HepG2 (cell line): ENCODE measurements around the gene DLST. TPM values are rescaled to one million over a fixed set of nuclear protein-coding genes. Genes with fewer than 3 reads are reported as not detected.

ENCODE experiments used
- ATF7-NPFF ChIP-seq: sonication (generic); formaldehyde crosslinking; IDR thresholded peaks from 2 replicates; pipeline ENCODE4 v1.8.1; 2023; ENCODE audit warnings: mild to moderate bottlenecking, low read depth, missing genetic modification reagents, moderate library complexity
- E2F5 ChIP-seq: sonication (generic); formaldehyde crosslinking; conservative IDR thresholded peaks from 2 replicates; pipeline ENCODE4 v1.4.0; 2020; ENCODE audit warnings: missing genetic modification reagents
- FOSL2 ChIP-seq: sonication (generic); formaldehyde crosslinking; IDR thresholded peaks from 2 replicates; pipeline ENCODE4 v1.4.0; 2020; ENCODE audit warnings: missing genetic modification reagents
- FOXO4 ChIP-seq: sonication (generic); formaldehyde crosslinking; conservative IDR thresholded peaks from 2 replicates; pipeline ENCODE4 v1.8.1; 2023; ENCODE audit warnings: missing genetic modification reagents
- GMEB2 ChIP-seq: IDR thresholded peaks from 2 replicates; pipeline ENCODE4 v1.6.1; 2016; ENCODE audit warnings: missing biosample characterization, missing genetic modification reagents, low read depth
- HMG20B ChIP-seq: conservative IDR thresholded peaks from 2 replicates; pipeline ENCODE4 v1.6.1; 2016; ENCODE audit warnings: missing genetic modification reagents, missing compliant biosample characterization
- HNF1B ChIP-seq: sonication (generic); formaldehyde crosslinking; IDR thresholded peaks from 2 replicates; pipeline ENCODE4 v1.5.1; 2020; ENCODE audit warnings: mild to moderate bottlenecking, moderate library complexity, missing genetic modification reagents
- MTF1 ChIP-seq: sonication (generic); formaldehyde crosslinking; IDR thresholded peaks from 2 replicates; pipeline ENCODE4 v1.5.0; 2020; ENCODE audit warnings: missing genetic modification reagents
- PLRG1 ChIP-seq: fragments of 450-650 bp; conservative IDR thresholded peaks from 2 replicates; pipeline ENCODE4 v1.6.1; 2016
- POLR2G ChIP-seq: fragments of 200-400 bp; formaldehyde crosslinking; IDR thresholded peaks from 2 replicates; pipeline ENCODE4 v1.6.1; 2018; ENCODE audit warnings: mild to moderate bottlenecking, low read depth, low read length, moderate library complexity
- PRDM4 ChIP-seq: sonication (generic); formaldehyde crosslinking; IDR thresholded peaks from 2 replicates; pipeline ENCODE4 v1.9.0; 2021; ENCODE audit warnings: missing genetic modification reagents, borderline replicate concordance
- ZFP37 ChIP-seq: sonication (generic); formaldehyde crosslinking; IDR thresholded peaks from 2 replicates; pipeline ENCODE4 v1.4.0; 2020; ENCODE audit warnings: missing genetic modification reagents, borderline replicate concordance
- ZNF281 ChIP-seq: sonication (generic); formaldehyde crosslinking; IDR thresholded peaks from 2 replicates; pipeline ENCODE4 v1.4.0; 2020; ENCODE audit warnings: missing genetic modification reagents, borderline replicate concordance
- ZNF382 ChIP-seq: sonication (generic); formaldehyde crosslinking; IDR thresholded peaks from 2 replicates; pipeline ENCODE4 v1.5.0; 2020; ENCODE audit warnings: missing genetic modification reagents, mild to moderate bottlenecking, borderline replicate concordance
- ZNF564 ChIP-seq: sonication (generic); formaldehyde crosslinking; IDR thresholded peaks from 2 replicates; pipeline ENCODE4 v1.8.1; 2023; ENCODE audit warnings: mild to moderate bottlenecking, missing genetic modification reagents
- ZNF713 ChIP-seq: sonication (generic); formaldehyde crosslinking; IDR thresholded peaks from 2 replicates; pipeline ENCODE4 v1.4.0; 2020; ENCODE audit warnings: mild to moderate bottlenecking, missing genetic modification reagents
- ZNF775 ChIP-seq: sonication (generic); formaldehyde crosslinking; IDR thresholded peaks from 2 replicates; pipeline ENCODE4 v1.4.0; 2020; ENCODE audit warnings: missing genetic modification reagents, mild to moderate bottlenecking, moderate library complexity, borderline replicate concordance
- ZNF777 ChIP-seq: sonication (generic); formaldehyde crosslinking; IDR thresholded peaks from 2 replicates; pipeline ENCODE4 v1.4.0; 2020; ENCODE audit warnings: missing genetic modification reagents
- ZSCAN9 ChIP-seq: IDR thresholded peaks from 2 replicates; pipeline ENCODE4 v1.6.1; 2016; ENCODE audit warnings: borderline replicate concordance
- polyA plus RNA-seq, 8 experiments: library from polyadenylated mRNA; depleted of rRNA in 3 of 8; stranded (reverse) in 7 of 8; unstranded in 1 of 8; fragments of >200 nt; fragmentation: Illumina TruSeq in 4 of 8; extraction: Trizol in 4 of 8; gene quantifications; 2 replicates each; pipeline versions ENCODE4 v1.2.1 to v1.2.3, GENCODE V29; 2011 to 2016; ENCODE audit warnings: low read depth in 4 of 8, missing spikeins in 1 of 8, mixed read lengths in 1 of 8; ENCODE audit not compliant: insufficient read depth in 1 of 8
- total RNA-seq, 5 experiments: library from RNA; depleted of rRNA; stranded (reverse); fragments of >200 nt; fragmentation: Illumina TruSeq; extraction: Trizol; gene quantifications; 2 replicates each; pipeline ENCODE4 v1.2.3, GENCODE V29; 2016; ENCODE audit warnings: low read depth in 1 of 5

The DLST gene
- total and polyA plus RNA-seq, 2 of the 13 experiments (the other 11 are each of a cell fraction or from before 2014, with no cell fraction given) = 56.5 to 94.3 TPM

GRCh38 chr14:74950795-74951442 is 69.2 kb downstream of the DLST start (continued):
- TF ChIP-seq FOXO4 (CRISPR knock-in tag) (0 out of 2 replicates have a peak, but pooled peaks have one; percentile 14), PLRG1 (no peak), ZNF777 (no peak; the same call in 1 of the 2 replicates), ZNF281 (CRISPR knock-in tag) (no peak), ZNF382 (CRISPR knock-in tag) (no peak), ZNF564 (no peak), ZSCAN9 (CRISPR knock-in tag) (no peak), HNF1B (no peak), HMG20B (CRISPR knock-in tag) (no peak), ZNF713 (CRISPR knock-in tag) (no peak), ZNF775 (CRISPR knock-in tag) (no peak), ZFP37 (0 out of 2 replicates have a peak, but pooled peaks have one; percentile 56), E2F5 (CRISPR knock-in tag) (no peak), FOSL2 (no peak), ATF7-NPFF (no peak), GMEB2 (CRISPR knock-in tag) (no peak), PRDM4 (CRISPR knock-in tag) (no peak), MTF1 (no peak), POLR2G (peak; percentile 83)
